HG02840 (cell line): Measurements from ENCODE around the gene RYR1.
"Not testable (repeated sequence)": the region's sequence is repeated elsewhere in the genome, so short reads cannot be mapped to it uniquely, and the experiment has no call there.

ENCODE experiments used
- ATAC-seq: cut with Tn5 transposase; IDR thresholded peaks from one replicate; pipeline ENCODE4 v1.9.1; 2021; ENCODE audit warnings: mild to moderate bottlenecking, moderate library complexity, moderate number of reproducible peaks; ENCODE audit not compliant: unreplicated experiment, low FRiP score

The RYR1 gene

GRCh38 chr19:38596057-38596981, 162.8 kb downstream of the RYR1 start:
- ATAC-seq, result no peak

- ATAC-seq, result no peak
These were observed 163.6 kb downstream of the RYR1 start for GRCh38 chr19:38597075-38597474.

DNA sequence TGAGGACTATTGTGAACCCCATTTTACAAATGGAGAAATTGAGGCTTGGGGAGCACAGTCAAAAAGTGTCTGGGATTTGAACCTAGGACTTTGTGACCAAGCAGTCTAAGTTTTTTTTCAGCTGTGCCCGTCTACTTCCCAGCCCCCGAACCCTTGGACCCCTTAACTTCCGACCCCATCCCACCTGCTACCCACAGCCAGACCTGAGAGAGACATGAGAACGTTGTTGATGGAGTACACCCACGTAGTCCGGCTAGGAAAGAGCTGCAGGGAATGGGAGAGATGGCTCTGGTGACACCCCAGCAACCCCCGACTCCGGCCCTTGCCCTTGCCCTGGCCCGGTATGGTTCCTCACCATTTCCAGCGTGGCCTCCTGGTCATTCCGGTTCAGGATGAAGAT, 166.2 kb downstream of the RYR1 start:
- no peak for ATAC-seq

DNA sequence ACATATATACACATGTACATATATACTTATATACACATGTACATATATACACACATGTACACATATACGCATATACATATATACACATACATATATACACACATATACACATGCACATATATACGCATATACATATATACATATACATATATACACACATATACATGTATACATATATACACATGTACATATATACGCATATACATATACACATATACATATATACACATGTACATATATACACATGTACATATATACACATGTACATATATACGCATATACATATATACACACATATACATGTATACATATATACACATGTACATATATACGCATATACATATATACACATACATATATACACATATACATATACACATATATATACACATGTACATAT, 169.4 kb downstream of the RYR1 start:
- ATAC-seq, result not testable (repeated sequence)

DNA sequence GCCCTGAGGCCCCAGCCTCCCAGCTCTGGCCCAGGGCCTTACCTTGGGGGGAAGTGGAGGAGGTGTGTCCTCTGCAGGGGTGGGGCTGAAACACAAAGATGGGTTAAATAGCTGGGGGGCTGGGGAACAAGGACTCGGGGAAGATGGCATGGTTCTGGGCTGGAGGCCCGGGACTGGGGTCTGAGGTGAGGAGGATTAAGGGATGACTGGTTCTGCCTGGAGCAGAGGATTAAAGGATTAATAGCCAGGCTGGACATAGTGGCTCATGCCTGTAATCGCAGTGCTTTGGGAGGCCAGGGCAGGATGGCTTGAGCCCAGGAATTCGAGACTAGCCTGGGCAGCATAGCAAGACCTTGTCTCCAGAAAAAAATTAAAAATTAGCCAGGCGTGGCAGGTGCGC, 172.6 kb downstream of the RYR1 start:
- no peak for ATAC-seq

DNA sequence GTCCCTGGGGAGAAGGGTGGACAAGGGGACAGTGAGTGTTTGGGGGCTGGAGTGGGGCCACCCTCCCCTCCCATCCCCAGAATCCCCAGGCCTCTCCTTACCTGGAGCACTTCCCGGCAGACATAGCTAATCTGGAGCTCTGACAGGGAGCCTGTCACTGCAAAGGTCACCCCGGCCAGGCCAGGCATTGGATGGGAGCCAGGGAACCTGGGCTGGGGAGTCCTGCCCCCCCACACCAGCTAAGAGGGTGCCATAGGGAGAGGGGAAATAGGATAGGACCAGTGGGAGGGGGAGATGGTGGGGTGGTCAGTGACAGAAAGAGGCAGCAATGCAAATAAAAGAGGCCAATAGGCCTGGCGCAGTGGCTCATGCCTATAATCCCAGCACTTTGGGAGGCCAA, 180.8 kb downstream of the RYR1 start:
- ATAC-seq, result no peak

DNA sequence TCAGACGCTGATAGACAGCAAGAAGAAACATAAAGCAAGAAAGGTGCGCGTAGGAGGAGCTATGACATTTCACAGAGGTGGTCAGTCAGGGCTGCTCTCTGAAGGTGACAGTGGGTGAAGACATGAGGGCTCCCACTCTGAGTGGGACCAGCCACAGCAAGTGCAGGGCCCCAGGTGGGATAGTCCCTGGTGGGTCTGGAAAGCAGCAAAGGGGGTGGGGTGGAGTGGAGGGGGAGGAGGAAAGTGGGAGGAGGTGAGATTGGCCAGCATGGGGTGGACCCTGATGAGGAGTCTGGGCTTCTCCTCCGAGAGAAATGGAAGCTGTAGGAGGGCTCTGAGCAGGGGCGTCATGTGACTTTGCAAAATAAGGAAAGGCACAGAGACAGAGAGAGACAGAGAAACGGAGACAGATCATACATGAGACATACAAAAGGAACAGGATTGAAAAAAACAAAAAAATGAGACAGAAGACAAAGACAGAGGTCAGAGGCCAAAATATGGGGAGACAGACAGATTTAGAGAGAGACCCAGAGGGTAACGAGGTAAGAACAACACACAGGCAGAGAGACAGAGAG, 181.6 kb downstream of the RYR1 start:
- ATAC-seq, result no peak

DNA sequence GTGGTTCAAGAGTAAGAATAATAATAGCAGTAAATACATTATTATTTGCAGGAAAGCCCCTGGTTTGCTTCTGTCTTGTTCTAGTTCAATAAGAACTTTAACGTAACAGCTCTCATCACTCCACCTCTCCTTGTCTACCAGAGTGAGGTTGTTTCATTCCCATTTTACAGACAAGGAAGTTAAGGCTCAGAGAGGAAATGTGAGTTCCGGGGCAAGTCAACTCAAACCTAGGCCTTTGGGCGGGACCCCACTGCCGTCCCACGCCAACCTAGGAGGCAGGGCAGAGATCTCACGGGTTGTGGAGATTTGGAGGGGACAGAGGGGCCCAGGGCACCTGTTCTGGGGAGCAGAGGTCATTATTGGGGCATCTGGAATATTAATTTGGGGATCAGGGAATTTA, 182.8 kb downstream of the RYR1 start:
- no peak for ATAC-seq

GRCh38 chr19:38617283-38617763, 183.8 kb downstream of the RYR1 start:
- no peak for ATAC-seq

DNA sequence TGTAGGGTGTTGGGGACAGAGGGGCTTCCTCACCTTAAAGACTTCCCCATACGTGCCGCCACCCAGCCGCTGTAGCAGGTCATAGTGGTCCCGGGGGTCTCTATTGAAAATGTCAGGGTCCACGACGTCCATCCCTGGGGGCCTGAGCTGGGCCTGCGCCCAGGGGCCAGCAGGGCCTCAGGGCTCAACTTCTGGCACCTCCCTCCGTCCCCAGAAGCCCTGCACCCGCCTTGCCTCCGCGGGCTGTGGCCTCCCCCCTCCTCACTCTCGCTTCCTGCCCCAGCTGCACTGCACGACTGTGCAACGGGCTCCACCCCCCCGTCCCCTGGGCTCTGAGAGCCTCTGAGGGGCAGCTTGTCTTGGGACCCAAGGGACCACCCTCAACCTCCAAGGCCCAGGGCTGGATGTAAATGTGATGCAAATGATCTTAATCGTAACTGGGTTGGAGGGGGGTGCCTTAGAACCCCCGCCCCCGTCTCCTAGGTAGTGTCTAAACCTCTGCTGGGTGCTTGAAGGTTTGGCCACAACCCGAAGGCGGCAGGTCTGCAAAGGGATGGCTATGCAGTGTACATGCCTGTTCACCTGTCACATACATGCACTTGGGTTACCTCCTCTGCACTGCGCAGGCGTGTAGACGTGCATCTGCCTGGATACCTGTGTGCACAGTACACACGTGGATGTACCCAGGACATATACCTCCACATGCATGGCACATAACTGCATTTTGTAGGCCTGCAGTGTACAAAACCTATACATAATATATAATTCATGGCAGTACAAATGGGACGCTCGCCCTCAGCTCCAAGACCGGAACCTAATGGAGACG, 184.5 kb downstream of the RYR1 start, which contains the start of gene MAP4K1:
TSS of gene MAP4K1 (minus strand) at position 190 of the 826 bp plus-strand sequence. CDS start at position 132, 58 bp downstream.
- ATAC-seq, result peak; percentile 49

DNA sequence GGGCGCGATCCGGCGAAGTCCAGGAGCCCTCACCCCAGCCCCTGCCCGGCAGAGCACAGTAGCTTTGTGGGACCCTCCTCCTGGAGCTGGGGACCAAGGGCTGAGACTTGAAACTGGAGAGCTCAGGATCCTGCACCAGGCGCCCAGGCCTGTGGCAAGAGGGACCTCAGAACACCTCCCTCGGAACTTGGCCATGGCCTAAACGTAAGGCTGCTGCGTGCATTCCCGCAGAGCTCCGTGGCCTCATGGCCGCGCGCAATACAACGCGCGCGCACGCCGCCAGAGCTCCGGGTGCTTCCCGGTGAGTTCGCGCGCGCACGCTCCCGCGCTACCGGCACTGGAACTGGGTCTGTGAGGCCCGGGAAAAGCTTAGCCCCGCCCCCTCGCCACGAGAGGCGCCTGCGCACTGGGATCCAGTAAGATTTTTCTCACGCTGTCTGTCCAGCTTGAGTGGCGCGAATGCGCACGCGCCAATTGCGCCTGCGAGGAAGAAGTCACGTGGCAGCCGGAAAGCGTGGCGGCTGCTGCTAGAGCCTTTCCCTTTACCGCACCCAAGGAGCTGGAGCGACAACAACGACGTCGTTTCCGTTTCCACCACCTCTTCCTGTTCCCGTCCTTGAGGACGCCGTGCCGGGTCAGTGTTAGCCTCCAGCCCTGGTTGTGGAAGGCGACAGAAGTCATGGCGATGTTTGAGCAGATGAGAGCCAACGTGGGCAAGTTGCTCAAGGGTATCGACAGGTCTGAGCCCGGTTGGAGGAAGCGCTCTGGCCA, 185.3 kb downstream of the RYR1 start, which contains the start of gene EIF3K:
TSS of gene EIF3K (plus strand) at position 599 of the 771 bp plus-strand sequence. CDS start at position 680, 81 bp downstream.
- ATAC-seq, result peak; percentile 78

- no peak for ATAC-seq
These were observed 186.1 kb downstream of the RYR1 start for GRCh38 chr19:38619361-38620174.

GRCh38 chr19:38624822-38625221, 191.3 kb downstream of the RYR1 start:
- no peak for ATAC-seq

- ATAC-seq, result no peak
These were observed 192.9 kb downstream of the RYR1 start for GRCh38 chr19:38626401-38626800.

- ATAC-seq, result no peak
These were observed 196.1 kb downstream of the RYR1 start for GRCh38 chr19:38629568-38629967.

DNA sequence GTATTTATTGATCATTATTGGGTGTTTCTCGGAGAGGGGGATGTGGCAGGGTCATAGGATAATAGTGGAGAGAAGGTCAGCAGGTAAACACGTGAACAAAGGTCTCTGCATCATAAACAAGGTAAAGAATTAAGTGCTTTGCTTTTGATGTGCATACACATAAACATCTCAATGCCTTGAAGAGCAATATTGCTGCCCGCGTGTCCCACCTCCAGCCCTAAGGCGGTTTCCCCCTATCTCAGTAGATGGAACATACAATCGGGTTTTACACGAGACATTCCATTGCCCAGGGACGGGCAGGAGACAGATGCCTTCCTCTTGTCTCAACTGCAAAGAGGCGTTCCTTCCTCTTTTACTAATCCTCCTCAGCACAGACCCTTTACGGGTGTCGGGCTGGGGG, 197.8 kb downstream of the RYR1 start:
- ATAC-seq, result not testable (repeated sequence)

- ATAC-seq, result not testable (repeated sequence)
These were observed 198.5 kb downstream of the RYR1 start for GRCh38 chr19:38631811-38632475.

- no peak for ATAC-seq
These were observed 199.2 kb downstream of the RYR1 start for GRCh38 chr19:38632476-38633213.
